ENCODE results near the gene AP1M2.
A peak's percentile ranks its signal among the peaks of the same experiment; 100 is the strongest.
"Not testable (repeated sequence)": the region's sequence is repeated elsewhere in the genome, so short reads cannot be mapped to it uniquely, and the experiment has no call there.

AP1M2 gene

GRCh38 chr19:10601999-10602329 lies 14.9 kb upstream of the AP1M2 start:
- DNase-seq (ENCODE audit: low spot score): no peak

- DNase-seq (ENCODE audit: low spot score): no peak
These were observed 13.0 kb upstream of the AP1M2 start for GRCh38 chr19:10600149-10600548.

GRCh38 chr19:10593820-10594637 lies 6.9 kb upstream of the AP1M2 start:
- DNase-seq (ENCODE audit: low spot score): no peak

GRCh38 chr19:10593148-10593547 lies 6.0 kb upstream of the AP1M2 start:
- no peak for DNase-seq (ENCODE audit: low spot score)

GRCh38 chr19:10587839-10588150 lies 683 bp upstream of the AP1M2 start:
- no peak for DNase-seq (ENCODE audit: low spot score)

- DNase-seq (ENCODE audit: low spot score): no peak
These were observed 716 bp downstream of the AP1M2 start for GRCh38 chr19:10586396-10586795.

- no peak for DNase-seq (ENCODE audit: low spot score)
These were observed 3.9 kb downstream of the AP1M2 start for GRCh38 chr19:10583036-10583776.

- DNase-seq (ENCODE audit: low spot score): no peak
These were observed 5.0 kb downstream of the AP1M2 start for GRCh38 chr19:10582091-10582490.

GRCh38 chr19:10580979-10581631 lies 6.0 kb downstream of the AP1M2 start:
- DNase-seq (ENCODE audit: low spot score): peak; percentile 87

GRCh38 chr19:10577951-10578350 lies 9.2 kb downstream of the AP1M2 start:
- no peak for DNase-seq (ENCODE audit: low spot score)

GRCh38 chr19:10575011-10575716 lies 11.9 kb downstream of the AP1M2 start:
- DNase-seq (ENCODE audit: low spot score): no peak

GRCh38 chr19:10574462-10574861 lies 12.7 kb downstream of the AP1M2 start:
- no peak for DNase-seq (ENCODE audit: low spot score)

- not testable (repeated sequence) for DNase-seq (ENCODE audit: low spot score)
These were observed 13.3 kb downstream of the AP1M2 start for GRCh38 chr19:10573793-10574192.

GRCh38 chr19:10568826-10569651 lies 18.1 kb downstream of the AP1M2 start, which contains the start of gene CDKN2D:
TSS of gene CDKN2D (minus strand) at chr19:10568979. CDS start at chr19:10568653, 326 bp downstream.
- DNase-seq (ENCODE audit: low spot score): peak; percentile 100

- no peak for DNase-seq (ENCODE audit: low spot score)
These were observed 18.9 kb downstream of the AP1M2 start for GRCh38 chr19:10568062-10568825.

GRCh38 chr19:10567656-10568055 lies 19.5 kb downstream of the AP1M2 start:
- no peak for DNase-seq (ENCODE audit: low spot score)

GRCh38 chr19:10566658-10567410 lies 20.3 kb downstream of the AP1M2 start:
- DNase-seq (ENCODE audit: low spot score): no peak

- no peak for DNase-seq (ENCODE audit: low spot score)
These were observed 20.8 kb downstream of the AP1M2 start for GRCh38 chr19:10566408-10566657.

- DNase-seq (ENCODE audit: low spot score): peak; percentile 99
These were observed 21.3 kb downstream of the AP1M2 start, which contains the start of gene KRI1 for GRCh38 chr19:10565567-10566407. TSS of gene KRI1 (minus strand) at chr19:10566010. CDS start at chr19:10565999, 11 bp downstream.

Data from left forelimb (tissue), 1 donor.